Measurements from ENCODE around the gene KATNB1. TPM values are rescaled to one million over a fixed set of nuclear protein-coding genes. Genes with fewer than 3 reads are reported as not detected.

Gene KATNB1
- polyA plus RNA-seq, 1 of the 3 experiments (the other 2 are of a cell fraction), result 43.7 TPM

DNA sequence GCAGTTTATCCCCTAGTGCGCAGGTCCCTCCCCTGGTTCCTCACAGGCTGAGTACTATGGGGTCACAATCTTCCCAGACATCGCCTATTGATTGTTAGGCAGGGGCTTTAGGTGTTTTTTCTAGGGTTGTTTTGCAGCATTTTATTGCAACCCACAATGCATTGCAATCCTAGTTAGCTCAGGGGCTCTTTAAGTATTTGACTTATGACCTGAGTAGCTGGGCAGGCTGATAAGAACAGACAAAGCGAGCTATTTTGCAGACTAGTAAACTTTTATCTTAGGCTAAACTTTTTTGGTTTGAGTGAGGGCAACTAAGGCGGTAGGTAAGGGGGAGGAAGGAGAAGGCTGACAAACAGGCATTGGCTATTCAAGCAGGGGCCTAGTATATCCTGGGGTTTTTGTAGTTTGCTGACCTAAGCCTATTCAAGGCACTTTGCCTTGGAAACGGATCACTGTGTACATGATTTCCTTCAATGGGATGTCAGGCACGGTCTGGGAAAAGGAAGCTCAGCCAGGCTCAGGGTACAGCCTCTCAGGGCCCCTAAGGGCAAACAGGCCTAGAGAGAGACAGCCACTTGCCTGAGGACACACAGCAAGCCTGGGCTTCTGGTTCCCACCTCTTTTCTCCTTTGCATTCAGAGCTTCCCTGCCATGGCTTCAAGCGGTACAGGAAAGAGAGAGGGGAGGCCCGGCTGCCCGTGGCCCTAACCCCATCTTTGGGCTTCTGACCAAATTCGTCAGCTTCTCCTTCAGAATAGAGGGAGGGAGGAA is 34.6 kb upstream of the KATNB1 start:
- H4K20me1 ChIP-seq (ENCODE audit: insufficient read depth), result no peaks in the 10 kb centered on the region
- no peak overlapping the region for H3K4me2 ChIP-seq
- H3K27ac ChIP-seq (ENCODE audit: low read depth in 2 of 2, low read length in 1 of 2), result no peak overlapping the region
- H3K9me2 ChIP-seq, result no peaks in the 10 kb centered on the region
- H3K27me3 ChIP-seq (ENCODE audit: insufficient read depth), result no peaks in the 10 kb centered on the region
- no peak for DNase-seq
- no peak overlapping the region for H3K4me3 ChIP-seq (ENCODE audit: low read depth in 2 of 2, low read length in 1 of 2)
- no peak overlapping the region for H2AFZ ChIP-seq (ENCODE audit: low read depth)
- H3K9ac ChIP-seq, result no peak overlapping the region
- no peaks in the 10 kb centered on the region for H3K36me3 ChIP-seq (replicated peaks in 1 of 2; ENCODE audit: control insufficient read depth in 1 of 2, insufficient read depth in 2 of 2, low read length in 1 of 2)
- POLR2A ChIA-PET, result no interaction called here
- no peaks in the 10 kb centered on the region for H3F3A ChIP-seq (replicated peaks; ENCODE audit: insufficient read depth)
- 71% methylated on average over 10 of the region's 10 CpGs for WGBS (ENCODE audit: low lambda C conversion rate)
- CTCF ChIA-PET, result interaction anchor here (0.7 to 1.2 kb wide), 2 partner anchors 11 to 125 kb away, joined by 3 read pairs; no protein-coding TSS in a partner anchor
- H3K4me1 ChIP-seq (ENCODE audit: control insufficient read depth in 1 of 2, insufficient read depth in 2 of 2, low read depth in 1 of 2, low read length in 1 of 2), result peaks cover 0 to 5% of the 10 kb centered on the region in 2 experiments; a peak in 1 of 4 replicates
- no peaks in the 10 kb centered on the region for H3K79me2 ChIP-seq (ENCODE audit: insufficient read depth)
- no peak for TF ChIP-seq POLR2AphosphoS5 (IDR thresholded peaks at IDR 0.05; ENCODE audit: low read depth, low read length)
- no peak for TF ChIP-seq JUND (IDR thresholded peaks at IDR 0.05)
- no peak for TF ChIP-seq SMC3 (IDR thresholded peaks at IDR 0.05; ENCODE audit: low read depth, low read length)
- TF ChIP-seq, protein P1, sequence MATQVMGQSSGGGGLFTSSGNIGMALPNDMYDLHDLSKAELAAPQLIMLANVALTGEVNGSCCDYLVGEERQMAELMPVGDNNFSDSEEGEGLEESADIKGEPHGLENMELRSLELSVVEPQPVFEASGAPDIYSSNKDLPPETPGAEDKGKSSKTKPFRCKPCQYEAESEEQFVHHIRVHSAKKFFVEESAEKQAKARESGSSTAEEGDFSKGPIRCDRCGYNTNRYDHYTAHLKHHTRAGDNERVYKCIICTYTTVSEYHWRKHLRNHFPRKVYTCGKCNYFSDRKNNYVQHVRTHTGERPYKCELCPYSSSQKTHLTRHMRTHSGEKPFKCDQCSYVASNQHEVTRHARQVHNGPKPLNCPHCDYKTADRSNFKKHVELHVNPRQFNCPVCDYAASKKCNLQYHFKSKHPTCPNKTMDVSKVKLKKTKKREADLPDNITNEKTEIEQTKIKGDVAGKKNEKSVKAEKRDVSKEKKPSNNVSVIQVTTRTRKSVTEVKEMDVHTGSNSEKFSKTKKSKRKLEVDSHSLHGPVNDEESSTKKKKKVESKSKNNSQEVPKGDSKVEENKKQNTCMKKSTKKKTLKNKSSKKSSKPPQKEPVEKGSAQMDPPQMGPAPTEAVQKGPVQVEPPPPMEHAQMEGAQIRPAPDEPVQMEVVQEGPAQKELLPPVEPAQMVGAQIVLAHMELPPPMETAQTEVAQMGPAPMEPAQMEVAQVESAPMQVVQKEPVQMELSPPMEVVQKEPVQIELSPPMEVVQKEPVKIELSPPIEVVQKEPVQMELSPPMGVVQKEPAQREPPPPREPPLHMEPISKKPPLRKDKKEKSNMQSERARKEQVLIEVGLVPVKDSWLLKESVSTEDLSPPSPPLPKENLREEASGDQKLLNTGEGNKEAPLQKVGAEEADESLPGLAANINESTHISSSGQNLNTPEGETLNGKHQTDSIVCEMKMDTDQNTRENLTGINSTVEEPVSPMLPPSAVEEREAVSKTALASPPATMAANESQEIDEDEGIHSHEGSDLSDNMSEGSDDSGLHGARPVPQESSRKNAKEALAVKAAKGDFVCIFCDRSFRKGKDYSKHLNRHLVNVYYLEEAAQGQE (IDR thresholded peaks at IDR 0.05; ENCODE audit: low read depth, low read length), result no peak
- TF ChIP-seq, protein P2, sequence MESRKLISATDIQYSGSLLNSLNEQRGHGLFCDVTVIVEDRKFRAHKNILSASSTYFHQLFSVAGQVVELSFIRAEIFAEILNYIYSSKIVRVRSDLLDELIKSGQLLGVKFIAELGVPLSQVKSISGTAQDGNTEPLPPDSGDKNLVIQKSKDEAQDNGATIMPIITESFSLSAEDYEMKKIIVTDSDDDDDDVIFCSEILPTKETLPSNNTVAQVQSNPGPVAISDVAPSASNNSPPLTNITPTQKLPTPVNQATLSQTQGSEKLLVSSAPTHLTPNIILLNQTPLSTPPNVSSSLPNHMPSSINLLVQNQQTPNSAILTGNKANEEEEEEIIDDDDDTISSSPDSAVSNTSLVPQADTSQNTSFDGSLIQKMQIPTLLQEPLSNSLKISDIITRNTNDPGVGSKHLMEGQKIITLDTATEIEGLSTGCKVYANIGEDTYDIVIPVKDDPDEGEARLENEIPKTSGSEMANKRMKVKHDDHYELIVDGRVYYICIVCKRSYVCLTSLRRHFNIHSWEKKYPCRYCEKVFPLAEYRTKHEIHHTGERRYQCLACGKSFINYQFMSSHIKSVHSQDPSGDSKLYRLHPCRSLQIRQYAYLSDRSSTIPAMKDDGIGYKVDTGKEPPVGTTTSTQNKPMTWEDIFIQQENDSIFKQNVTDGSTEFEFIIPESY (IDR thresholded peaks at IDR 0.05; ENCODE audit: borderline replicate concordance, low read depth), result no peak
- TF ChIP-seq, protein P3, sequence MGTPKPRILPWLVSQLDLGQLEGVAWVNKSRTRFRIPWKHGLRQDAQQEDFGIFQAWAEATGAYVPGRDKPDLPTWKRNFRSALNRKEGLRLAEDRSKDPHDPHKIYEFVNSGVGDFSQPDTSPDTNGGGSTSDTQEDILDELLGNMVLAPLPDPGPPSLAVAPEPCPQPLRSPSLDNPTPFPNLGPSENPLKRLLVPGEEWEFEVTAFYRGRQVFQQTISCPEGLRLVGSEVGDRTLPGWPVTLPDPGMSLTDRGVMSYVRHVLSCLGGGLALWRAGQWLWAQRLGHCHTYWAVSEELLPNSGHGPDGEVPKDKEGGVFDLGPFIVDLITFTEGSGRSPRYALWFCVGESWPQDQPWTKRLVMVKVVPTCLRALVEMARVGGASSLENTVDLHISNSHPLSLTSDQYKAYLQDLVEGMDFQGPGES (IDR thresholded peaks at IDR 0.05; ENCODE audit: low read depth, low read length), result no peak
- TF ChIP-seq EP300 (IDR thresholded peaks at IDR 0.05; ENCODE audit: borderline replicate concordance in 1 of 2, low read depth in 1 of 2, low read length in 1 of 2), result no peak
- TF ChIP-seq, protein P4, sequence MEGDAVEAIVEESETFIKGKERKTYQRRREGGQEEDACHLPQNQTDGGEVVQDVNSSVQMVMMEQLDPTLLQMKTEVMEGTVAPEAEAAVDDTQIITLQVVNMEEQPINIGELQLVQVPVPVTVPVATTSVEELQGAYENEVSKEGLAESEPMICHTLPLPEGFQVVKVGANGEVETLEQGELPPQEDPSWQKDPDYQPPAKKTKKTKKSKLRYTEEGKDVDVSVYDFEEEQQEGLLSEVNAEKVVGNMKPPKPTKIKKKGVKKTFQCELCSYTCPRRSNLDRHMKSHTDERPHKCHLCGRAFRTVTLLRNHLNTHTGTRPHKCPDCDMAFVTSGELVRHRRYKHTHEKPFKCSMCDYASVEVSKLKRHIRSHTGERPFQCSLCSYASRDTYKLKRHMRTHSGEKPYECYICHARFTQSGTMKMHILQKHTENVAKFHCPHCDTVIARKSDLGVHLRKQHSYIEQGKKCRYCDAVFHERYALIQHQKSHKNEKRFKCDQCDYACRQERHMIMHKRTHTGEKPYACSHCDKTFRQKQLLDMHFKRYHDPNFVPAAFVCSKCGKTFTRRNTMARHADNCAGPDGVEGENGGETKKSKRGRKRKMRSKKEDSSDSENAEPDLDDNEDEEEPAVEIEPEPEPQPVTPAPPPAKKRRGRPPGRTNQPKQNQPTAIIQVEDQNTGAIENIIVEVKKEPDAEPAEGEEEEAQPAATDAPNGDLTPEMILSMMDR (IDR thresholded peaks at IDR 0.05), result no peak
- H3K9me3 ChIP-seq, result no peaks in the 10 kb centered on the region
